ENCODE data around the gene SQOR. TPM values are rescaled to one million over a fixed set of nuclear protein-coding genes. Genes with fewer than 3 reads are reported as not detected.

The SQOR gene
- total RNA-seq, 1 experiment from 2014 or later = 4.3 TPM

GRCh38 chr15:45674677-45675076 lies 39.8 kb downstream of the SQOR start:
- H3K36me3 ChIP-seq (ENCODE audit: insufficient read depth, low read length, poor library complexity, severe bottlenecking) = no peaks in the 10 kb centered on the region
- CTCF ChIA-PET = no interaction called here
- TF ChIP-seq CTCF (conservative IDR thresholded peaks at IDR 0.05; ENCODE audit: low read depth, low read length) = no peak
- TF ChIP-seq EZH2 (IDR thresholded peaks at IDR 0.05; ENCODE audit: borderline replicate concordance, low read depth, low read length, poor library complexity, severe bottlenecking) = no peak
- no peaks in the 10 kb centered on the region for H3K4me1 ChIP-seq (ENCODE audit: insufficient read depth, low read length, poor library complexity, severe bottlenecking)
- H3K27ac ChIP-seq (ENCODE audit: low read depth, low read length, poor library complexity, severe bottlenecking) = no peak overlapping the region
- DNase-seq (ENCODE audit: low spot score) = no peak
- H3K9me3 ChIP-seq (ENCODE audit: low read depth, low read length, poor library complexity, severe bottlenecking) = no peaks in the 10 kb centered on the region
- POLR2A ChIA-PET (ENCODE audit: low non-redundant PET) = no interaction called here
- no peaks in the 10 kb centered on the region for H3K27me3 ChIP-seq (replicated peaks; ENCODE audit: insufficient read depth, low read depth, low read length, poor library complexity)
- no TSS peak for BruUV-seq (replicated peaks)
- intact Hi-C loops (cut with micrococcal nuclease; ENCODE audit: unreplicated experiment) = no loop called here
- H3K4me3 ChIP-seq (ENCODE audit: low read depth, low read length, poor library complexity, severe bottlenecking) = no peak overlapping the region

GRCh38 chr15:45677797-45678196 lies 43.0 kb downstream of the SQOR start:
- ChIA-PET POLR2A (ENCODE audit: low non-redundant PET) (no interaction called here), CTCF (no interaction called here)
- H3K4me1 ChIP-seq (ENCODE audit: insufficient read depth, low read length, poor library complexity, severe bottlenecking) = no peaks in the 10 kb centered on the region
- BruUV-seq (replicated peaks) = no TSS peak
- H3K27me3 ChIP-seq (replicated peaks; ENCODE audit: insufficient read depth, low read depth, low read length, poor library complexity) = no peaks in the 10 kb centered on the region
- intact Hi-C loops (cut with micrococcal nuclease; ENCODE audit: unreplicated experiment) = no loop called here
- H3K9me3 ChIP-seq (ENCODE audit: low read depth, low read length, poor library complexity, severe bottlenecking) = no peaks in the 10 kb centered on the region
- TF ChIP-seq EZH2 (IDR thresholded peaks at IDR 0.05; ENCODE audit: borderline replicate concordance, low read depth, low read length, poor library complexity, severe bottlenecking) = no peak
- no peak for TF ChIP-seq CTCF (conservative IDR thresholded peaks at IDR 0.05; ENCODE audit: low read depth, low read length)
- no peaks in the 10 kb centered on the region for H3K36me3 ChIP-seq (ENCODE audit: insufficient read depth, low read length, poor library complexity, severe bottlenecking)
- no peak overlapping the region for H3K4me3 ChIP-seq (ENCODE audit: low read depth, low read length, poor library complexity, severe bottlenecking)
- no peak overlapping the region for H3K27ac ChIP-seq (ENCODE audit: low read depth, low read length, poor library complexity, severe bottlenecking)
- DNase-seq (ENCODE audit: low spot score) = no peak

- no peaks in the 10 kb centered on the region for H3K27me3 ChIP-seq (replicated peaks; ENCODE audit: insufficient read depth, low read depth, low read length, poor library complexity)
- no peaks in the 10 kb centered on the region for H3K9me3 ChIP-seq (ENCODE audit: low read depth, low read length, poor library complexity, severe bottlenecking)
- no peak overlapping the region for H3K27ac ChIP-seq (ENCODE audit: low read depth, low read length, poor library complexity, severe bottlenecking)
- intact Hi-C loops (cut with micrococcal nuclease; ENCODE audit: unreplicated experiment) = no loop called here
- BruUV-seq (replicated peaks) = no TSS peak
- ChIA-PET CTCF (no interaction called here), POLR2A (ENCODE audit: low non-redundant PET) (no interaction called here)
- DNase-seq (ENCODE audit: low spot score) = no peak
- no peak for TF ChIP-seq EZH2 (IDR thresholded peaks at IDR 0.05; ENCODE audit: borderline replicate concordance, low read depth, low read length, poor library complexity, severe bottlenecking)
- no peak for TF ChIP-seq CTCF (conservative IDR thresholded peaks at IDR 0.05; ENCODE audit: low read depth, low read length)
- H3K4me3 ChIP-seq (ENCODE audit: low read depth, low read length, poor library complexity, severe bottlenecking) = no peak overlapping the region
- H3K4me1 ChIP-seq (ENCODE audit: insufficient read depth, low read length, poor library complexity, severe bottlenecking) = no peaks in the 10 kb centered on the region
- no peaks in the 10 kb centered on the region for H3K36me3 ChIP-seq (ENCODE audit: insufficient read depth, low read length, poor library complexity, severe bottlenecking)
Measured at GRCh38 chr15:45678459-45679178, 43.8 kb downstream of the SQOR start.
